ENCODE results near the gene TRIOBP.

The TRIOBP gene

GRCh38 chr22:37659066-37659896 is 37.6 kb upstream of the TRIOBP start:
- Histone ChIP-seq H3K9me3 (ENCODE audit: control insufficient read depth, insufficient read depth, low read length) (no peaks in the 10 kb centered on the region), H3K4me3 (ENCODE audit: low read depth, low read length) (peak overlapping the region; percentile 69), H3K36me3 (ENCODE audit: control insufficient read depth, insufficient read depth, low read length) (0 out of 2 replicates have a peak, but pooled peaks cover 3% of the 10 kb centered on the region), H3K4me1 (ENCODE audit: control insufficient read depth, insufficient read depth, low read length) (peaks cover 6% of the 10 kb centered on the region), H3K27ac (ENCODE audit: low read depth, low read length) (no peak overlapping the region), H3K9ac (ENCODE audit: low read depth, low read length) (peak overlapping the region; percentile 37; the same call in 1 of the 2 replicates), H3K27me3 (ENCODE audit: control insufficient read depth, insufficient read depth, low read length) (no peaks in the 10 kb centered on the region)

DNA sequence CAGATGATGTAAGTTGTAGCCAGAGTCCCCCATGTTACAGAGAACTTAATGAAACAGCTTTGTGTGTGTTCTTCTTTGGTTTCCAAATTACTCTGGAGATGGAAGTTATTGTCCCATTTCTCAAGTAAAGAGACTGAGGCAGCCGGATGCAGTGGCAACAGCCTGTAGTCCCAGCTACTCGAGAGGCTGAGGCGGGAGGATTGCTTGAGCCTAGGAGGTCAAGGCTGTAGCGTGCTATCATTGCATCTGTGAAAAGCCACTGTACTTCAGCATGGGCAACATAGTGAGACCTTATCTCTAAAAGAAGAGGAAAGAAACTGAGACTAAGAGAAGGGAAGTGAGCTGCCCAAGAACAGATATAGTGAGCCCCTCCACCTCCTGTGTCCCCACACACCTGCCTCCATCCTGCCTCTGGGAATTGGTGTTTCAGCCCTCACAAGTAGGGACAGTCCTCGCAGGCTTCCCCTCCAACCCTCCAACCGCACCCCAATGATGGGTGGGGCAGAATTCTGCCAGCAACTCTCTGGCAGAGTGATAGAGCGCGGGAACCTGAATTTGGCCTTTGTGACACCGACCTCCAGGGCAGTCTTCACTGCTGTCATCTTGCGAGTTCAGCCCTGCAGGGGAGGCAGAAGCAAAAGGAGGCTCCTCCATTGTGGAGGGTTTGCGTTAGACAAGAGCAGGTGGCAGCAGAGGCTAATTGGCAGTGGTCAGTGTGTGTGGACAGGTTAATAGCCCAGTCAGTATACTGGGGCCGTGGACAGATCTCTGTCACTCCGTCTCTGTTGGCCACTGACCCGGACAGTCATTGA is 36.7 kb upstream of the TRIOBP start:
- no peak overlapping the region for H3K27ac ChIP-seq (ENCODE audit: low read depth, low read length)
- H3K4me1 ChIP-seq (ENCODE audit: control insufficient read depth, insufficient read depth, low read length): peaks cover 6% of the 10 kb centered on the region
- H3K4me3 ChIP-seq (ENCODE audit: low read depth, low read length): peak overlapping the region; percentile 69

GRCh38 chr22:37660709-37661045 is 36.2 kb upstream of the TRIOBP start:
- Histone ChIP-seq H3K4me1 (ENCODE audit: control insufficient read depth, insufficient read depth, low read length) (peaks cover 6% of the 10 kb centered on the region), H3K27me3 (ENCODE audit: control insufficient read depth, insufficient read depth, low read length) (no peaks in the 10 kb centered on the region), H3K4me3 (ENCODE audit: low read depth, low read length) (no peak overlapping the region), H3K27ac (ENCODE audit: low read depth, low read length) (no peak overlapping the region), H3K36me3 (ENCODE audit: control insufficient read depth, insufficient read depth, low read length) (peaks cover 11% of the 10 kb centered on the region), H3K9me3 (ENCODE audit: control insufficient read depth, insufficient read depth, low read length) (no peaks in the 10 kb centered on the region), H3K9ac (ENCODE audit: low read depth, low read length) (no peak overlapping the region)

More for the DNA sequence above, 36.7 kb upstream of the TRIOBP start:
- Histone ChIP-seq H3K9me3 (ENCODE audit: control insufficient read depth, insufficient read depth, low read length) (no peaks in the 10 kb centered on the region), H3K27me3 (ENCODE audit: control insufficient read depth, insufficient read depth, low read length) (no peaks in the 10 kb centered on the region), H3K36me3 (ENCODE audit: control insufficient read depth, insufficient read depth, low read length) (0 out of 2 replicates have a peak, but pooled peaks cover 6% of the 10 kb centered on the region), H3K9ac (ENCODE audit: low read depth, low read length) (no peak overlapping the region)

- Histone ChIP-seq H3K4me3 (ENCODE audit: low read depth, low read length) (no peak overlapping the region), H3K4me1 (ENCODE audit: control insufficient read depth, insufficient read depth, low read length) (peaks cover 6% of the 10 kb centered on the region), H3K9me3 (ENCODE audit: control insufficient read depth, insufficient read depth, low read length) (no peaks in the 10 kb centered on the region), H3K9ac (ENCODE audit: low read depth, low read length) (no peak overlapping the region), H3K36me3 (ENCODE audit: control insufficient read depth, insufficient read depth, low read length) (peaks cover 18% of the 10 kb centered on the region), H3K27me3 (ENCODE audit: control insufficient read depth, insufficient read depth, low read length) (no peaks in the 10 kb centered on the region), H3K27ac (ENCODE audit: low read depth, low read length) (no peak overlapping the region)
Observed at GRCh38 chr22:37661160-37661924, 35.5 kb upstream of the TRIOBP start.

- no peak overlapping the region for H3K4me3 ChIP-seq (ENCODE audit: low read depth, low read length)
- no peak overlapping the region for H3K27ac ChIP-seq (ENCODE audit: low read depth, low read length)
- H3K27me3 ChIP-seq (ENCODE audit: control insufficient read depth, insufficient read depth, low read length): no peaks in the 10 kb centered on the region
- peaks cover 6% of the 10 kb centered on the region for H3K4me1 ChIP-seq (ENCODE audit: control insufficient read depth, insufficient read depth, low read length)
- H3K9ac ChIP-seq (ENCODE audit: low read depth, low read length): no peak overlapping the region
- no peaks in the 10 kb centered on the region for H3K9me3 ChIP-seq (ENCODE audit: control insufficient read depth, insufficient read depth, low read length)
- H3K36me3 ChIP-seq (ENCODE audit: control insufficient read depth, insufficient read depth, low read length): peaks cover 24% of the 10 kb centered on the region
Observed at GRCh38 chr22:37662039-37662438, 34.8 kb upstream of the TRIOBP start.

- Histone ChIP-seq H3K4me1 (ENCODE audit: control insufficient read depth, insufficient read depth, low read length) (peaks cover 8% of the 10 kb centered on the region), H3K4me3 (ENCODE audit: low read depth, low read length) (no peak overlapping the region), H3K27ac (ENCODE audit: low read depth, low read length) (no peak overlapping the region), H3K9ac (ENCODE audit: low read depth, low read length) (no peak overlapping the region), H3K27me3 (ENCODE audit: control insufficient read depth, insufficient read depth, low read length) (no peaks in the 10 kb centered on the region), H3K9me3 (ENCODE audit: control insufficient read depth, insufficient read depth, low read length) (no peaks in the 10 kb centered on the region), H3K36me3 (ENCODE audit: control insufficient read depth, insufficient read depth, low read length) (peaks cover 24% of the 10 kb centered on the region)
Observed at GRCh38 chr22:37663521-37664140, 33.2 kb upstream of the TRIOBP start.

GRCh38 chr22:37664249-37665101 is 32.4 kb upstream of the TRIOBP start:
- H3K9ac ChIP-seq (ENCODE audit: low read depth, low read length): no peak overlapping the region
- H3K9me3 ChIP-seq (ENCODE audit: control insufficient read depth, insufficient read depth, low read length): no peaks in the 10 kb centered on the region
- H3K27ac ChIP-seq (ENCODE audit: low read depth, low read length): no peak overlapping the region
- H3K4me1 ChIP-seq (ENCODE audit: control insufficient read depth, insufficient read depth, low read length): peaks cover 7% of the 10 kb centered on the region
- H3K27me3 ChIP-seq (ENCODE audit: control insufficient read depth, insufficient read depth, low read length): no peaks in the 10 kb centered on the region
- peaks cover 24% of the 10 kb centered on the region for H3K36me3 ChIP-seq (ENCODE audit: control insufficient read depth, insufficient read depth, low read length)
- H3K4me3 ChIP-seq (ENCODE audit: low read depth, low read length): no peak overlapping the region

GRCh38 chr22:37665487-37665886 is 31.4 kb upstream of the TRIOBP start:
- Histone ChIP-seq H3K27ac (ENCODE audit: low read depth, low read length) (no peak overlapping the region), H3K9ac (ENCODE audit: low read depth, low read length) (no peak overlapping the region), H3K4me3 (ENCODE audit: low read depth, low read length) (no peak overlapping the region), H3K4me1 (ENCODE audit: control insufficient read depth, insufficient read depth, low read length) (peaks cover 2% of the 10 kb centered on the region; the same call in 1 of the 2 replicates), H3K27me3 (ENCODE audit: control insufficient read depth, insufficient read depth, low read length) (no peaks in the 10 kb centered on the region), H3K9me3 (ENCODE audit: control insufficient read depth, insufficient read depth, low read length) (no peaks in the 10 kb centered on the region), H3K36me3 (ENCODE audit: control insufficient read depth, insufficient read depth, low read length) (peaks cover 24% of the 10 kb centered on the region)

GRCh38 chr22:37669586-37669985 is 27.3 kb upstream of the TRIOBP start:
- no peak overlapping the region for H3K27ac ChIP-seq (ENCODE audit: low read depth, low read length)
- no peaks in the 10 kb centered on the region for H3K27me3 ChIP-seq (ENCODE audit: control insufficient read depth, insufficient read depth, low read length)
- no peak overlapping the region for H3K4me3 ChIP-seq (ENCODE audit: low read depth, low read length)
- no peaks in the 10 kb centered on the region for H3K9me3 ChIP-seq (ENCODE audit: control insufficient read depth, insufficient read depth, low read length)
- peaks cover 21% of the 10 kb centered on the region for H3K36me3 ChIP-seq (ENCODE audit: control insufficient read depth, insufficient read depth, low read length)
- peaks cover 2% of the 10 kb centered on the region; the same call in 1 of the 2 replicates for H3K4me1 ChIP-seq (ENCODE audit: control insufficient read depth, insufficient read depth, low read length)
- H3K9ac ChIP-seq (ENCODE audit: low read depth, low read length): no peak overlapping the region
